ENCODE results near the gene OTOA.

The OTOA gene

GRCh38 chr16:21644674-21645073 lies 19.1 kb upstream of the OTOA start:
- ChIA-PET POLR2A (no interaction called here), CTCF (interaction anchor here (0.6 to 3.0 kb wide), 2 partner anchors 13 to 60 kb away, joined by 4 to 20 read pairs; no protein-coding TSS in a partner anchor)
- Histone ChIP-seq H3K27ac (ENCODE audit: extremely low read depth, low read depth, low read length) (no peak overlapping the region), H3K4me3 (ENCODE audit: low read depth, low read length) (no peak overlapping the region), H3K9me3 (ENCODE audit: control insufficient read depth, insufficient read depth, low read depth, low read length) (no peaks in the 10 kb centered on the region), H3K4me1 (ENCODE audit: control insufficient read depth, insufficient read depth, low read length) (no peaks in the 10 kb centered on the region), H3K36me3 (ENCODE audit: control insufficient read depth in 2 of 2, insufficient read depth in 1 of 2, low read length in 2 of 2) (peaks cover 0 to 5% of the 10 kb centered on the region in 2 experiments; a peak in 1 of 3 replicates)
- TF ChIP-seq HOXA7 (CRISPR knock-in tag; IDR thresholded peaks at IDR 0.05; ENCODE audit: borderline replicate concordance) (no peak), ZBTB49 (tag by site-specific recombination; IDR thresholded peaks at IDR 0.05; ENCODE audit: low read depth) (no peak), ZNF155 (tag by site-specific recombination; IDR thresholded peaks at IDR 0.05) (no peak), ZNF423 (tag by site-specific recombination; IDR thresholded peaks at IDR 0.05) (no peak), ZNF585B (tag by site-specific recombination; IDR thresholded peaks at IDR 0.05) (no peak), ZNF473 (tag by site-specific recombination; IDR thresholded peaks at IDR 0.05) (no peak), PATZ1 (tag by site-specific recombination; IDR thresholded peaks at IDR 0.05) (no peak), ZNF311 (tag by site-specific recombination; IDR thresholded peaks at IDR 0.05; ENCODE audit: borderline replicate concordance) (no peak), ZBTB10 (tag by site-specific recombination; IDR thresholded peaks at IDR 0.05) (no peak), ZNF701 (tag by site-specific recombination; IDR thresholded peaks at IDR 0.05) (no peak), TSHZ1 (tag by site-specific recombination; IDR thresholded peaks at IDR 0.05; ENCODE audit: borderline replicate concordance) (no peak), GLI4 (tag by site-specific recombination; IDR thresholded peaks at IDR 0.05) (no peak), ZNF626 (tag by site-specific recombination; IDR thresholded peaks at IDR 0.05) (no peak), ZNF777 (tag by site-specific recombination; IDR thresholded peaks at IDR 0.05; ENCODE audit: borderline replicate concordance) (no peak), ZNF600 (tag by site-specific recombination; IDR thresholded peaks at IDR 0.05) (no peak), ZNF707 (tag by site-specific recombination; IDR thresholded peaks at IDR 0.05) (no peak)
